HG02938 (cell line): ENCODE data around the gene VPS39.
"Not testable (repeated sequence)": the region's sequence is repeated elsewhere in the genome, so short reads cannot be mapped to it uniquely, and the experiment has no call there.

Experiments used
- ATAC-seq: cut with Tn5 transposase; IDR thresholded peaks from one replicate; pipeline ENCODE4 v1.9.1; 2021; ENCODE audit warnings: mild to moderate bottlenecking, moderate library complexity; ENCODE audit not compliant: unreplicated experiment

The VPS39 gene, protein sequence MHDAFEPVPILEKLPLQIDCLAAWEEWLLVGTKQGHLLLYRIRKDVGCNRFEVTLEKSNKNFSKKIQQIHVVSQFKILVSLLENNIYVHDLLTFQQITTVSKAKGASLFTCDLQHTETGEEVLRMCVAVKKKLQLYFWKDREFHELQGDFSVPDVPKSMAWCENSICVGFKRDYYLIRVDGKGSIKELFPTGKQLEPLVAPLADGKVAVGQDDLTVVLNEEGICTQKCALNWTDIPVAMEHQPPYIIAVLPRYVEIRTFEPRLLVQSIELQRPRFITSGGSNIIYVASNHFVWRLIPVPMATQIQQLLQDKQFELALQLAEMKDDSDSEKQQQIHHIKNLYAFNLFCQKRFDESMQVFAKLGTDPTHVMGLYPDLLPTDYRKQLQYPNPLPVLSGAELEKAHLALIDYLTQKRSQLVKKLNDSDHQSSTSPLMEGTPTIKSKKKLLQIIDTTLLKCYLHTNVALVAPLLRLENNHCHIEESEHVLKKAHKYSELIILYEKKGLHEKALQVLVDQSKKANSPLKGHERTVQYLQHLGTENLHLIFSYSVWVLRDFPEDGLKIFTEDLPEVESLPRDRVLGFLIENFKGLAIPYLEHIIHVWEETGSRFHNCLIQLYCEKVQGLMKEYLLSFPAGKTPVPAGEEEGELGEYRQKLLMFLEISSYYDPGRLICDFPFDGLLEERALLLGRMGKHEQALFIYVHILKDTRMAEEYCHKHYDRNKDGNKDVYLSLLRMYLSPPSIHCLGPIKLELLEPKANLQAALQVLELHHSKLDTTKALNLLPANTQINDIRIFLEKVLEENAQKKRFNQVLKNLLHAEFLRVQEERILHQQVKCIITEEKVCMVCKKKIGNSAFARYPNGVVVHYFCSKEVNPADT

DNA sequence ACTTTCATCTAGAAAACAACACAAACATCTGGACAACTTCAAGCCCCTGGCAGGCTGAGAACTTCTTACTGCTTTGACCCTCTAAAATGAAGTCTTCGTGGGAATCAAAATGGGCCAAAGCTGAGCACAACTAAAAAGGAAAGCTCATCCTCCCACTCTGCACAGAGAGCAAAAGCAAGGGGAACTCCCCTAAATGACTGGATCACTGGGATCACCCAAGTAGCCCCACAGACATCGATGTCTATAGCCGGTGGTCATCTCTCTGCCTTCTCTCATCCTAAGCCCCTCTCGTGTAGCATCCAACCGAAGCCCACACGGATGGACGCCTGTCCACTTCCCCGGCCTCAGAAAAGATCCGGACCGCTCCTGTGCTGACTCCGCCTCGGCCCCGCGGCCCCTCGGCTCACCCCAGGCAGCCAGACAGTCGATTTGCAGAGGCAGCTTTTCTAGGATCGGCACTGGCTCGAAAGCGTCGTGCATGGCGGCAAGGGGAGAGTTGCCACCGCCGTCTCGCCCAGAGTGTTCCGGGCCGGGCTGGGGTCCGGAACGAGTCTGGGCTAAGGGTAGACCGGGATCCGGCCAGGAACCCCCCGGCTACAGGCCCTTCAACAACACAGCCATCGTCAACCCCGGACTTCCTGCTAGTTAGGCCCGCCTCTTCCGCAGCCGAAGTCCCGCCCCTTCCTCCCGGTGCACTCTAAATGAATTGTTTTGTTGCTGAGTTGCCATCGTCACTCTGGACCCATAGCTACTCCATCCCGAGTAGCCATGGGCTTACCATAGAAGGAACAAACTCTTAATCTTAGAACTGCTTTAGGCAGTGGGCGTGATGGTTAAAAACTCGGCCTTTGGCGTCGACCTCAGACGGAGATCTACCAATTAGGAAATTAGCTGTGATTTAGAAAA is at the start of gene VPS39:
VPS39 (minus strand) TSS at position 631 of the 906 bp plus-strand sequence; CDS start at position 480, 151 bp downstream.
- ATAC-seq: peak; percentile 96

DNA sequence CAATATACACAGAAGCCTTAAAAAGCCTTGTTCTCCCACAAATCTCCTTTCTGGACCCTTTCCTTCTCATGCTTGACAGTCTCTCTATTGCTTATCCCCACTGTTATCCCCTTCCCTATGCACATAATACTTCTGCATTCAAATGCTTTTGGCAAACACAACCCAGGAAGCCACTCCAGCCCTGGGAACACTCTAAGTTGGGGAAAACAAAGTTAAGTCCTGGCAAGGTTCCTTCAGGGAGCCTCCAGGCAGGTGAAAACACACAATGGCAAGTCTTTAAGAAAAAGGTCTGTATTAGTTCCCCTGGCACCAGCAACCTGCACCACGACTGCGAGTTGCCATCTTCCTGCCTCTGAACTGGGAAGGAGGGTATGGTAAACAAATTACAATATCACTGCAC is 45.2 kb upstream of the VPS39 start:
- no peak for ATAC-seq

DNA sequence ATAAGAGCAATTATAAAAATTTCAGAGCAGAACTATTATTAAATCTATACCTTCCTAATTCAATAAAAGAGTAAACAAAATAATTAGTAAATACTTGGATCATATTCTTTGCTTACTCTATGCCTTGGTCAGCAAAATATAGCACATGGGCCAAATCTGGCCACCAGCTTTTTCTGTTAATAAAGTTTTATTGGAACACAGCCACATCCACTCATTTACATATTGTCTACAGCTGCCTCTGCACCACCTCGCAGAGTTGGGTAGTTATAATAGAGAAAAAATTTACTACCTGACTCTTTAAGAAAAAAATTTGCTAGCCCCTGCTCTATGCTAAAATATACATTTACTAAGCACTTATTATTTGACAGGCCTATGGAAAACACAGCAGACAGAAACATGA is 32.7 kb upstream of the VPS39 start:
- ATAC-seq: no peak

DNA sequence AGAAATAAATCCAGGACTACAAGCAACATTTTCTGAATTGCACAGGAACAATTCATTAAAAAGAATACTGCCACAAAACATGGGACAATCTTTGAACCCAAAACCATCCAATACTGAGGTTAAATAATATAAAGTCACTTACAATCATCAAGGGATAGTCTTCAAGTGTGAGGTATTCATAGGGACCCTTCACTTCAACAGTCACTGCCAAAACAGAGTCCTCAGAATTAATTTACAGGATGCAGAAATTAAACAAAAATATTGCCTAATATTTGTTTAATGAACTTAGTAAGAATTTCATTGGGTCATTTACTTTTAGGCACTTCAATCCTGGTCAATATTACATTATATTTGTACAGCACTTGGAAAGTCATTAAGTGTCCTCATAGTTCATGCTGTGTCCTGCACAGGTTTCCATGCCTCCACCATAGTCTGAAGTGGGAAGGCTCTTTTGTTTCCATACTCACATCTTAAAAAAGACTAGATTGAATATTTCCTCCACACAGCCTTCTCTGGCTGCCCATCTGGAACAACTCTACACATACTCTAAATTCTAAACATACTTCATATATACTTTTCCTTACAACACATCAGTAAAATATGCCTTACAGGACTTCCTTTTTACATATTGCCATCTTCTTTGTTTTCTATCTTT is 31.6 kb upstream of the VPS39 start:
- ATAC-seq: no peak

DNA sequence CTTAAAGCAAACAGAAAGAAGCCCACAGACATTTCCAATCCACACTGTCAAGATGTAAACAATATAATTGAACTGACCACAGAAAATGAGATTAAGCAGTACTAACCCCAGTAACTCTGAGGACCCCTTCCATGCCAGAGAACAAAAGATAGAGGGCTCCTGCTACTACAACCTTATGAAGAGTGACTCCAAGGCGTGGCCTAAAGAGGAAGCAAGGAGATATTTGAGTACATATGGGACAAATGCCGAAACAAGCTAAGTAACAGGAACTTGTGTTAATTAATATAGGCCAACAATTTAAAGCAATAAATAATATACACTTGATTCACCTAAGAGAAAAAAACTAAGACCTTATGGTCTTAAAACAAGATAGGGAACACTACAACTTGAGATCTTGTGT is 25.0 kb upstream of the VPS39 start:
- no peak for ATAC-seq

DNA sequence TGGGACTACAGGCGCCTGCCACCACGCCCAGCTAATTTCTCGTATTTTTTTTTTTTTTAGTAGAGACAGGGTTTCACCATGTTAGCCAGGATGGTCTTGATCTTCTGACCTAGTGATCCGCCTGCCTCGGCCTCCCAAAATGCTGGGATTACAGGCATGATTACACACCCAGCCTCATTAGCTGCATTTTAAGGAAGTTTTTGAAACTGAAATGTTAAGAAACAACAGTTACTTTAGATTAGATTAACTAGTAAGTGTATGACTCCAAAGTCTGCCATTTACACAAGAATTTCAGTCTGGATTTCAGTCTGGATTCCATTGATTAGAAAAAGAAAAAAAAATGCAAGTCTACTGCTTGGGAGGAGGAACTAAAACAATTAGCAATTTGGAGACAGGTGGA is 24.5 kb upstream of the VPS39 start:
- no peak for ATAC-seq

DNA sequence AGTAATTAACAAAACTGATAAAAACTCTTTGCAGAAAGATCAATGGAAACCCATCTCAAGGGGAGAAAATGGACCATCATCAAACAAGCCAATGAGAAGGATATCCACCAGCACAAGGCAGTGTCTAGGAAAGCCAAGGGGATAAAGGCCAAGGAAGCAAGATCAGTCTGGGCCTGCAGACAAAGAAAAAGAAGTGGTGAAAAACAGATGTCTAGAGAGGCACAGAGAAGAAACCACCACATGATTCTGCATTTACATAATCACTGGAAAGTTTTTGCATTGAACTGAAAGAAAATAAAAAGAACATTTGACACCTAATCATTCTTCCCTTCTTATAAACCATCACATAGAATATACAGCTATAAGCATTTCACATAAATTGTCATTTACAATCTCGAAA is 23.0 kb upstream of the VPS39 start:
- no peak for ATAC-seq

DNA sequence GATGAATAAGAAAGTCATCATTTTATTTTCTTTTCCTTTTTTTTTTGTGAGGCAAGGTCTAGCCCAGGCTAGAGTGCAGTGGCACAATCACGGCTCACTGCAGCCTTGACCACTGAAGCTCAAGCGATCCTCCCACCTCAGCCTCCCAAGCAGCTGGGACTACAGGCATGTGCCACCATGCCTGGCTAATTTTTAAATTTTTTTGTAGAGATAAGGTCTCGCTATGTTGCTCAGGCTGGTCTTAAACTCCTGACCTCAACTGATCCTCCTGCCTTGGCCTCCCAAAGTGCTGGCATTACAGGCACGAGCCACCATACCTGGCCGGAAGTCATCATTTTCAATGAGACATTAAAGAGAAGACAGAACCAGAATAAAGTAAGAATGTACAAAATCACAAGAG is 20.9 kb upstream of the VPS39 start:
- ATAC-seq: not testable (repeated sequence)

DNA sequence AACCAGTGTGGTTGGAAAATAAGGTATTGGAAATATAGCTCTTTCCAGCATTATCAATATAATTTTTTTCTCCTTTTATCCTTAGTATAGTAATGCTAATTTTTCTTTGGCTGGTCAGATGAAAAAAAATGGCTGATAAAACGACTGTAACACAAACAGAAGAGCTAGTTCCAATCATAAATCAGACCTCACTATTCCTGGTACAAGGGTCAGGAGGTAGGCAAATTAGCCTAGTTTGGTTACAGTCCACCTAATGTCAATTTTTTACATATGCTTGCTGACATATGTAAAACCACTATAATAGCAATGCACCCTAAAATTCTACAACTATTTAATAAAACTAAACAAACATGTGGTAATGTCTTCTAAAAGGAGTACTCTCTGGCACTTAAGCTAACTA is 19.9 kb upstream of the VPS39 start:
- no peak for ATAC-seq

DNA sequence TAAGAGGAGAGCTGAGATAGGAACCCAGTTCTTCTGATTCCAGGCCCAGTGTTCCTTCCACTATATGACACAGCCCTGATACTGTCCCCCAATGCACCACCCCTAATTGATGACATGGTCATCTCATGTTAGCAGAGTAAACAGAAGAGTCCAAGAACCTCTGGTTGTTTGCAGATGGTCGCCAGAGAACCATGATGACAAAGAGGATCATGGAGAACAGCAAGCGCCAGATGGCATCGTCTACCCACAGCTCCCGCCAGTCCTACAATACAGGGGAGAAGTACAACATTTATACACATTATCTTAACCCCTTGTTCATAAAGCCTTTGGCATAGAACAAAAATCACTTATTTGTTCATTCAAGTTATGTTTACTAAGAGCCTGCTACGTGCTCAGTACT is 18.5 kb upstream of the VPS39 start:
- no peak for ATAC-seq

DNA sequence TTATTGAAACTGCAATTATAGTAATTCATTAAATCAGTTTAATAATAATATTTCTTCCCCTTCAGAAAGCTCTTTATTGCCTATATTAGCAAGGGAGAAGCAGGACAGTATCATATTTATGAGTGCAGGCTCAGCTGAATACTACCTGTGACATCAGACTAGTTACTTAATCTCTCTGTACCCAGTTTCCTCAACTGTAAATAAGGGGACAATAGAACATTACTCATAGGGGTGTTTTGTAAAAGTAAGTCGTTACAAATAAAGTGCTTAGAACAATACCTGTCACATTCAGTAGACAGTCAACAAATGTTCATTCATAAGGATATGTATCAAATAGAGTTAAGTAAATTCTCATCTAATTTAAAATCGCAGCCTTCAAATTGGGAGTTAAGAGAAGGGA is 12.1 kb upstream of the VPS39 start:
- no peak for ATAC-seq

DNA sequence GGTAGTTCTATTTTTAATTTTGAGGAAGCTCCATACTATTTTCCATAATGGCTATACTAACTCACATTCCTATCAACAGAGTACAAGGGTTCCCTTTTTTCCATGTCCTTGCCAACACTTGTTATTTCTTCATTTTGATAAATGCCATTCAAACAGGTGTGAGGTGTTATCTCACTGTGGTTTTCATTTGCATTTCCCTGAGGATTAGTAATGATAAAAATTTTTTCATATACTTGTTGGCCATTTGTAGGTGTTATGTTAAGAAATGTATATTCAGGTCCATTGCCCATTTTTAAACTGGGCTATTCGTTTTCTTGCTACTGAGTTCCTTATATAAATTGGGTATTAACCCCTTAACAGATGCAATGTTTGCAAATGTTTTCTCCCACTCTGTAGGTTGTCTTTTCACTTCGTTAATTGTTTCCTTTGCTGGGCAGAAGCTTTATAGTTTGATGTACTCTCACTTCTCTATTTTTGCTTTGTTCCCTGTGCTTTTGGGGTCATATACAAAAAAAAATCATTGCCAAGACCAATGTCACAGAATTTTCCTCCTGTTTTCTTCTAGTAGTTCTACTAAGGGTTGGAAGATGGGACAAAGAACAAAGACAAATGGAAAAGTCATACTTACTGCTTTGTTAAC is 11.0 kb upstream of the VPS39 start:
- no peak for ATAC-seq

DNA sequence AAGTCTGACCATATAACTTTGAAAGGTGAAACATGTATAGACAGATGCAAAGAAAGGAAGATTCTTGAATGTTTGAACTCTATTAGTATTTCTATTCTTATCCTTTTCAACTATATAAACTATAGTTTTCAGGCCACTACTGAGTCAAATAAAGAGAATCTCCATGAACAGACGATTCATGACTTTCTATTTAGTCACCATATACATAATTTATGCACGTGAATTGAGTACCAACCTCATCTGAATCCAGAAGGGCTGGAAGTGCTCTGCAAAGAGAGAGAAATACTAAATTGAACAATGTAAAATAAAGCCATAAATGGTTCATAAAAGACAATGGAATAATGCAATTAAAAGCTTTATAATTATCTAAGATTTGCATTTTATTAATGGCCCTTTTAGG is 9.5 kb upstream of the VPS39 start:
- ATAC-seq: no peak

DNA sequence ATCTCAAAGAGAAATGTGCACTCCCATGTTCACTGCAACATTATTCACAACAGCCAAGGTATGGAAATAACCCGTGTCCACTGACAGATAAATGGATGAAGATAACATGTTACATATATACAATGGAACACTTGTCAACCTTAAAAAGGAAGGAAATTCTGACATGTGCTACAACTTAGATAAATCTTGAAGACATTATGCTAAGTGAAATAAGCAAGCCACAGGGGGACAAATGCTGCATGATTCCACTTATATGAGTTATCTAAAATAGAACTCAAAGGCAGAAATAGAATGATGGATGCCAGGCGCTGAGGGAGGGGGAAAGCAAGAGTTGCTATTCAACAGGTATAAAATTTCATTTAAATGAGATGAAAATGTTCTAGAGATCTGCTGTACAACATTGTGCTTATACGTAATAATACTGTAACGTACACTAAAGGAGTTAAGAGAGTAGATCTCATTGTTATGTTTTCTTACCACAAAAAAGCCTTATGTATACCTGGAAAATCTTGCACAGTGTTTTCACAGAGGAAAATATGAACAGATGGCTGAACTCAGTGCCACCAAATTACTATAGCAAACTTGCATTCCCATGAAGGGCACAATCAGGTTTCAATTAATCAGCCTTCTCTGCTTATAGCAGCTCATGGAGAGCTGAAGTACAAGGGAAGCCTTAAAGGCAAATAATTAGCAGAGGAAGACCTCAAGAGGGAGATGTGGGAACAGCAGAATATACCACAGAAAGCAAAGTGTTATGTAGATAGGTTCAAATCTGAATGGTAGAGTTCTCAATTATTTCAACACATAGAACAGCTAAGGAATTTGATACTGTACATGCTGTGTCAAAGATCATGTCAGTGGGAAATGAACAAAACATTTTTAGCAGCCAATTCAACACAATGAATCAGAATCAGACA is 8.1 kb upstream of the VPS39 start:
- ATAC-seq: no peak

DNA sequence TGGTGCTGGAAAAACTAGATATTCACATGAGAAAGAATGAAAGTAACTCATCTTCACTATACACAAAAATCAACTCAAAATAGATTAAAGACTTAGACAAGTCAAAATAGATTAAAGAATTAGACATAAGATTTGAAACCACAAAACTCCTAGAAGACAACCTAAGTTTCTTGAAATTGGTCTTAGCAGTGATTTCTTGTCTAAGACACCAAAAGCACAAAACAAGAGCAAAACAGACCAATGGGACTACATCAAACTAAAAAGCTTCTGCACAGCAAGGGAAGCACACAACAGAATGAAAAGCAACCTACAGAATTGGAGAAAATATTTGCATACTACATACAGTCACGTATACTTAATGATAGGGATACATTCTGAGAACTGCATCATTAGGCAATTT is 6.5 kb upstream of the VPS39 start:
- ATAC-seq: no peak

DNA sequence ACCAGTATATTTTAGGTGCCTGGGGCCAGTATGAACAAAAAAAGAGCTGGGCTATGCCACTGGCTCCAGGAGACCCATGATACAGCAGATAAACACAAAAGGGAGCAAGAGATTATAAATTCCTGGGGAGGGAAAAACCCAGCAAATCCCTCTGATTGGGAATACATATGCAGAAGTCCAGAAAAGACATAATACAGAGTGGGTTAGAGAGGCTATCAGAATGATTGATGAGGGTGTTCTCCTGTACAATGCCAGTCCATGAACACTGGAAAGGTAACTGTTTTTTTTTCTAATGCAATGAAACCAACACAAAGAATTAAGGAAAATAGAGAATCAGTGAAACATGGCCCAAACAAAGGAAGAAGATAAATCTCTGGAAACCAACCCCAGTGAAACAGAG is 5.4 kb upstream of the VPS39 start:
- no peak for ATAC-seq

DNA sequence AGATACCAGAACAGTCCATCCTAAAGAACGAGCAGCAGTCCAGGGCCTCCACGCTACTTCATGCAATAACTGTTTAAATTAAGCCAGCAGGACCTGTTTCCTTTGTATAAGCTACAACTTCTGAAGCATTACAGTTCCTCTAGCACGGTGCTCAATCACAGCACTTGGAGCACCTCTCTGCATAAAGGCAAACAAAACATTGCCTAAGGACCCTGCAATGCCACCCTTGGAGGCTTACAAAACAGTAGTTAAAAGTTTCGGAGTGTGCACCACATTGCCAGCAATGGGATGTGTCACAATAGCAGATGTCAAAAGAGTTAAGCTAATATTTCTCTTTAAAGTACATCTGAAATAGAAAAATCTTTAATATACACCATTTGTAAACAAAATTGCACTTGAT is 2.6 kb upstream of the VPS39 start:
- no peak for ATAC-seq

DNA sequence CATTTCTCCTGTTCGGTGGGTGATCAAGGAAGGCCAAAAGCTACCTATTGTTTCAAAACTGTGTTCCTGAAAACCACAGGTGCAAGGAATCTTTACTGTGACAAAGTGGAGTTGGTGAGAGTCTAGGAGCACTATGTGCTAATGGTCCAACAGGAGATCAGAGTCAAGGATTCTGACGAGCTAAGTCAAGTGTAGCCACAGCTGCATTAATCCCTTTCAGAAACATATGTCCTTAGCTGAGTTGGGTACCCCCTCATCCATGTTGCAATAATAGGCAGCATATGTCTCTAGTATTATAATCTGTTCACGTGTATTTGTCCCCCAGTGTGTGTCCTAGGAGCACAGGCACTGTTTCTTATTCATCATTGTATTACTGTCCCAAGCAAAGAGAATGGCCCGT is 1.7 kb downstream of the VPS39 start:
- no peak for ATAC-seq

DNA sequence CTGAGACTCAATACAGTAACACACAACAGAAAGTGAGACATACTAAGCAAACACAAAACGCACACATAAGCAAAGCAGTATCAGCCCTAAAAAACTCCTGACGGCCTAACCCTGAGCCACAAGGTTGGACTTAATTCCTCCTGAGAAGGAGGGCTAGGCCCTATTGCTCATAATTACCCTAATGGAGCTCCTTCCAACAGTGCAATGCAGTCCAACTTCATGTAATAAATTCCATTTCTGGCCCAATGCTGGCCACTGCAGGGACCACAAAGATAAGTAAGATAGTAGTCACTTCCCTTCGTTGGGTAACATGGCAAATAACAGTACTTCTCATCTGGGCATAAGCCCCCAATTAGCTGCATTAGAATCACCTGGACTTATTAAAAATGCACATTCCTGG is 4.2 kb downstream of the VPS39 start:
- ATAC-seq: no peak
